ENCODE results near the gene SFT2D3. TPM values are rescaled to one million over a fixed set of nuclear protein-coding genes. Genes with fewer than 3 reads are reported as not detected.

SFT2D3 gene
- total RNA-seq, 1 experiment from 2014 or later, result 4.1 TPM

GRCh38 chr2:127706215-127706990, 5.1 kb downstream of the SFT2D3 start:
- DNase-seq (ENCODE audit: unreplicated experiment), result no peak
- TF ChIP-seq CTCF (IDR thresholded peaks at IDR 0.05; ENCODE audit: unreplicated experiment), result no peak
- Mint-ChIP-seq H3K4me3 (ENCODE audit: unreplicated experiment) (no peak overlapping the region), H3K9me3 (ENCODE audit: unreplicated experiment) (no peaks in the 10 kb centered on the region), H3K27ac (ENCODE audit: low read depth, unreplicated experiment) (no peak overlapping the region), H3K4me1 (ENCODE audit: insufficient read depth, unreplicated experiment) (peaks cover 10% of the 10 kb centered on the region), H3K36me3 (ENCODE audit: insufficient read depth, unreplicated experiment) (peaks cover 49% of the 10 kb centered on the region), H3K27me3 (ENCODE audit: insufficient read depth, unreplicated experiment) (no peaks in the 10 kb centered on the region)
- BruUV-seq (replicated peaks), result no TSS peak
- intact Hi-C loops (cut with micrococcal nuclease), result no loop called here
- ChIA-PET POLR2A (interaction anchor here (0.7 kb wide), 1 partner anchor 201 kb away, joined by 3 read pairs; no protein-coding TSS in a partner anchor), CTCF (interaction anchor here (0.6 kb wide), 1 partner anchor 52 kb away, joined by 3 read pairs; no protein-coding TSS in a partner anchor)

- no peak overlapping the region for H3K4me3 Mint-ChIP-seq (ENCODE audit: unreplicated experiment)
- peaks cover 6% of the 10 kb centered on the region for H3K4me1 Mint-ChIP-seq (ENCODE audit: insufficient read depth, unreplicated experiment)
- peak; percentile 21 for DNase-seq (ENCODE audit: unreplicated experiment)
- no peaks in the 10 kb centered on the region for H3K9me3 Mint-ChIP-seq (ENCODE audit: unreplicated experiment)
- ChIA-PET CTCF (no interaction called here), POLR2A (no interaction called here)
- BruUV-seq (replicated peaks), result no TSS peak
- H3K27ac Mint-ChIP-seq (ENCODE audit: low read depth, unreplicated experiment), result no peak overlapping the region
- no peak for TF ChIP-seq CTCF (IDR thresholded peaks at IDR 0.05; ENCODE audit: unreplicated experiment)
- peaks cover 54% of the 10 kb centered on the region for H3K36me3 Mint-ChIP-seq (ENCODE audit: insufficient read depth, unreplicated experiment)
- H3K27me3 Mint-ChIP-seq (ENCODE audit: insufficient read depth, unreplicated experiment), result no peaks in the 10 kb centered on the region
- intact Hi-C loops (cut with micrococcal nuclease), result no loop called here
Observed at GRCh38 chr2:127707890-127708648, 6.8 kb downstream of the SFT2D3 start.

- no peak overlapping the region for H3K4me3 Mint-ChIP-seq (ENCODE audit: unreplicated experiment)
- no peaks in the 10 kb centered on the region for H3K27me3 Mint-ChIP-seq (ENCODE audit: insufficient read depth, unreplicated experiment)
Observed at GRCh38 chr2:127709336-127709735, 8.0 kb downstream of the SFT2D3 start.

More at GRCh38 chr2:127709336-127709735, 8.0 kb downstream of the SFT2D3 start:
- no peaks in the 10 kb centered on the region for H3K9me3 Mint-ChIP-seq (ENCODE audit: unreplicated experiment)
- no peak for TF ChIP-seq CTCF (IDR thresholded peaks at IDR 0.05; ENCODE audit: unreplicated experiment)
- peaks cover 6% of the 10 kb centered on the region for H3K4me1 Mint-ChIP-seq (ENCODE audit: insufficient read depth, unreplicated experiment)
- BruUV-seq (replicated peaks), result no TSS peak
- no peak for DNase-seq (ENCODE audit: unreplicated experiment)
- ChIA-PET POLR2A (interaction anchor here (2.1 kb wide), 1 partner anchor 8 kb away, joined by 7 read pairs; the partner anchor contains the start of gene SFT2D3), CTCF (no interaction called here)
- H3K27ac Mint-ChIP-seq (ENCODE audit: low read depth, unreplicated experiment), result no peak overlapping the region
- peaks cover 53% of the 10 kb centered on the region for H3K36me3 Mint-ChIP-seq (ENCODE audit: insufficient read depth, unreplicated experiment)
- intact Hi-C loops (cut with micrococcal nuclease), result no loop called here
